GM23338 (cell line): ENCODE measurements around the gene KRT38. TPM values are rescaled to one million over a fixed set of nuclear protein-coding genes. Genes with fewer than 3 reads are reported as not detected.

Experiments
- ATAC-seq: fragments of 200-7000 bp; cut with Tn5 transposase; 3 replicates; pipeline ENCODE4 v1.9.1; 2020
- DNase-seq: peaks from one replicate; pipeline ENCODE4 v3.0.0-alpha.2; 2015; ENCODE audit warnings: low spot score
- H2AFZ ChIP-seq: fragments of 200-600 bp; sonication (generic); 2 replicates; pipeline ENCODE4 v1.8.0; 2016; ENCODE audit warnings: antibody characterized with exemption, mild to moderate bottlenecking, moderate library complexity
- H3F3A ChIP-seq: fragments of 200-600 bp; sonication (generic); replicated peaks from 2 replicates; pipeline ENCODE4 v1.8.0; 2017; ENCODE audit warnings: antibody characterized with exemption, mixed run types, low read depth
- H3K27ac ChIP-seq: fragments of 200-600 bp; sonication (generic); 2 replicates; pipeline ENCODE4 v1.6.1; 2016; ENCODE audit warnings: low read depth
- H3K27me3 ChIP-seq: fragments of 200-600 bp; sonication (generic); 2 replicates; pipeline ENCODE4 v1.8.0; 2016; ENCODE audit warnings: mild to moderate bottlenecking, mixed run types, moderate library complexity; ENCODE audit not compliant: insufficient read depth
- H3K36me3 ChIP-seq: fragments of 200-600 bp; sonication (generic); 2 replicates; pipeline ENCODE4 v1.8.0; 2016; ENCODE audit warnings: mild to moderate bottlenecking; ENCODE audit not compliant: insufficient read depth
- H3K4me1 ChIP-seq: fragments of 200-600 bp; sonication (generic); 2 replicates; pipeline ENCODE4 v1.8.0; 2016; ENCODE audit warnings: mild to moderate bottlenecking, moderate library complexity; ENCODE audit not compliant: insufficient read depth
- H3K4me2 ChIP-seq: fragments of 200-600 bp; sonication (generic); 2 replicates; pipeline ENCODE4 v1.7.1; 2017; ENCODE audit warnings: mixed run types
- H3K4me3 ChIP-seq: fragments of 200-600 bp; sonication (generic); 2 replicates; pipeline ENCODE4 v1.6.1; 2016; ENCODE audit warnings: mixed run types
- H3K79me2 ChIP-seq: fragments of 200-600 bp; sonication (generic); replicated peaks from 2 replicates; pipeline ENCODE4 v1.8.0; 2017; ENCODE audit warnings: mild to moderate bottlenecking; ENCODE audit not compliant: insufficient read depth
- H3K9me2 ChIP-seq: fragments of 200-600 bp; sonication (generic); 2 replicates; pipeline ENCODE4 v1.8.0; 2017; ENCODE audit not compliant: insufficient read depth
- H4K20me1 ChIP-seq: fragments of 200-600 bp; sonication (generic); replicated peaks from 2 replicates; pipeline ENCODE4 v1.8.0; 2017; ENCODE audit warnings: mild to moderate bottlenecking; ENCODE audit not compliant: insufficient read depth
- H3K27ac Mint-ChIP-seq: 2 replicates; pipeline ENCODE4 v1.8.0; 2020; ENCODE audit warnings: inconsistent platforms, mild to moderate bottlenecking, moderate library complexity, mixed read lengths
- H3K27me3 Mint-ChIP-seq: 3 replicates; pipeline ENCODE4 v1.8.0; 2022; ENCODE audit warnings: low read depth, mild to moderate bottlenecking, moderate library complexity, mixed read lengths, inconsistent platforms; ENCODE audit not compliant: insufficient read depth, poor library complexity
- H3K36me3 Mint-ChIP-seq: 3 replicates; pipeline ENCODE4 v1.8.0; 2021; ENCODE audit warnings: low read depth, mild to moderate bottlenecking, inconsistent platforms, moderate library complexity, mixed read lengths
- H3K4me1 Mint-ChIP-seq: 3 replicates; pipeline ENCODE4 v1.8.0; 2020; ENCODE audit warnings: mild to moderate bottlenecking, inconsistent platforms, mixed read lengths
- H3K4me3 Mint-ChIP-seq: 3 replicates; pipeline ENCODE4 v1.8.0; 2021; ENCODE audit warnings: moderate library complexity, mild to moderate bottlenecking, inconsistent platforms, mixed read lengths
- H3K9me3 Mint-ChIP-seq: 3 replicates; pipeline ENCODE4 v1.8.0; 2020; ENCODE audit warnings: moderate library complexity, mild to moderate bottlenecking, inconsistent platforms, mixed read lengths
- STAT1 ChIP-seq: IDR thresholded peaks from one replicate; pipeline ENCODE4 v1.6.1; 2016; ENCODE audit warnings: antibody characterized with exemption; ENCODE audit not compliant: unreplicated experiment
- ZNF331 ChIP-seq: fragments of 250-450 bp; sonication (Bioruptor Pico); IDR thresholded peaks from 2 replicates; pipeline ENCODE4 v1.5.0; 2020; ENCODE audit warnings: low read depth, mild to moderate bottlenecking, moderate library complexity
- polyA plus RNA-seq: library from polyadenylated mRNA; unstranded; fragments of >200 nt; fragmentation: Nextera tagmentation; extraction: Ambion mirVana; gene quantifications from 2 replicates; pipeline ENCODE4 v1.2.1, GENCODE V29; 2016
- total RNA-seq: library from RNA; depleted of rRNA; stranded (reverse); fragments of >200 nt; shearing (Covaris generic); gene quantifications from 2 replicates; pipeline ENCODE4 v1.2.3, GENCODE V29; 2014
- TF ChIP-seq, protein P1 (sequence below), 2 experiments: fragments of 200-600 bp in 1 of 2; sonication (generic) in 1 of 2; conservative IDR thresholded peaks; 2 replicates each; pipeline versions ENCODE4 v1.5.1 to v1.6.1; 2016 to 2017; ENCODE audit warnings: antibody characterized with exemption in 2 of 2, low read depth in 2 of 2, mild to moderate bottlenecking in 2 of 2, moderate library complexity in 1 of 2
- TF ChIP-seq, protein P2 (sequence below): fragments of 250-450 bp; sonication (Bioruptor Pico); IDR thresholded peaks from 2 replicates; pipeline ENCODE4 v1.5.0; 2020; ENCODE audit warnings: mild to moderate bottlenecking, moderate library complexity

Gene KRT38
- total and polyA plus RNA-seq, 2 experiments from 2014 or later, result not detected

DNA sequence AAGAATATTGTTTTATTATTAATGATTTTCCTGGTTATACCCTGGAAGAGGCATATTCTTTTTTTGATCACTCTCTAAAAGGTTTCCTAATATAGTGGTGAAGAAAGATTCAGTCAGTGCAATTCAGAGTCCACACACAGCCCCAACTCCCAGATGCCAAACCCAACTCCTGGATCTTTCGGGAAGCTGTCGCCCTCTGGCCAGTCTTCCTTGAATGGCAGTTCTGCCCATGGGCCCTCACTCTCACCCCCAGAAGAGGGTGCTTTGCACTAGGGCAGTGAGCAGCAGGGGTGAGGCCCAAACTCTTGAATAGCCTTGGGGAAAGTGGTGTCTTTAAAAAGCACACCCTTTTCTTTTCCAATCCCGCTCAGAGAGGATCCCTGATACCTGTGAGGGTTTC is 15.4 kb upstream of the KRT38 start:
- H3K4me3 Mint-ChIP-seq, result no peak overlapping the region
- H3K36me3 Mint-ChIP-seq, result no peaks in the 10 kb centered on the region; the same call in 2 of the 3 replicates
- Histone ChIP-seq H4K20me1 (no peaks in the 10 kb centered on the region), H3F3A (no peaks in the 10 kb centered on the region), H3K4me1 (no peaks in the 10 kb centered on the region), H3K27me3 (no peaks in the 10 kb centered on the region), H3K4me3 (no peak overlapping the region), H3K36me3 (no peaks in the 10 kb centered on the region; the same call in 1 of the 2 replicates), H3K9me2 (no peaks in the 10 kb centered on the region), H3K79me2 (no peaks in the 10 kb centered on the region), H2AFZ (no peak overlapping the region), H3K27ac (no peak overlapping the region), H3K4me2 (no peak overlapping the region)
- H3K27ac Mint-ChIP-seq, result no peak overlapping the region
- ATAC-seq (peak; percentile 77), DNase-seq (peak; percentile 22)
- H3K9me3 Mint-ChIP-seq, result peaks cover 11% of the 10 kb centered on the region; the same call in 2 of the 3 replicates
- TF ChIP-seq, protein P1, sequence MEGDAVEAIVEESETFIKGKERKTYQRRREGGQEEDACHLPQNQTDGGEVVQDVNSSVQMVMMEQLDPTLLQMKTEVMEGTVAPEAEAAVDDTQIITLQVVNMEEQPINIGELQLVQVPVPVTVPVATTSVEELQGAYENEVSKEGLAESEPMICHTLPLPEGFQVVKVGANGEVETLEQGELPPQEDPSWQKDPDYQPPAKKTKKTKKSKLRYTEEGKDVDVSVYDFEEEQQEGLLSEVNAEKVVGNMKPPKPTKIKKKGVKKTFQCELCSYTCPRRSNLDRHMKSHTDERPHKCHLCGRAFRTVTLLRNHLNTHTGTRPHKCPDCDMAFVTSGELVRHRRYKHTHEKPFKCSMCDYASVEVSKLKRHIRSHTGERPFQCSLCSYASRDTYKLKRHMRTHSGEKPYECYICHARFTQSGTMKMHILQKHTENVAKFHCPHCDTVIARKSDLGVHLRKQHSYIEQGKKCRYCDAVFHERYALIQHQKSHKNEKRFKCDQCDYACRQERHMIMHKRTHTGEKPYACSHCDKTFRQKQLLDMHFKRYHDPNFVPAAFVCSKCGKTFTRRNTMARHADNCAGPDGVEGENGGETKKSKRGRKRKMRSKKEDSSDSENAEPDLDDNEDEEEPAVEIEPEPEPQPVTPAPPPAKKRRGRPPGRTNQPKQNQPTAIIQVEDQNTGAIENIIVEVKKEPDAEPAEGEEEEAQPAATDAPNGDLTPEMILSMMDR (conservative IDR thresholded peaks at IDR 0.05; ENCODE audit: low read depth in 2 of 2), result peak; percentile 35 to 69
- TF ChIP-seq, protein P2, sequence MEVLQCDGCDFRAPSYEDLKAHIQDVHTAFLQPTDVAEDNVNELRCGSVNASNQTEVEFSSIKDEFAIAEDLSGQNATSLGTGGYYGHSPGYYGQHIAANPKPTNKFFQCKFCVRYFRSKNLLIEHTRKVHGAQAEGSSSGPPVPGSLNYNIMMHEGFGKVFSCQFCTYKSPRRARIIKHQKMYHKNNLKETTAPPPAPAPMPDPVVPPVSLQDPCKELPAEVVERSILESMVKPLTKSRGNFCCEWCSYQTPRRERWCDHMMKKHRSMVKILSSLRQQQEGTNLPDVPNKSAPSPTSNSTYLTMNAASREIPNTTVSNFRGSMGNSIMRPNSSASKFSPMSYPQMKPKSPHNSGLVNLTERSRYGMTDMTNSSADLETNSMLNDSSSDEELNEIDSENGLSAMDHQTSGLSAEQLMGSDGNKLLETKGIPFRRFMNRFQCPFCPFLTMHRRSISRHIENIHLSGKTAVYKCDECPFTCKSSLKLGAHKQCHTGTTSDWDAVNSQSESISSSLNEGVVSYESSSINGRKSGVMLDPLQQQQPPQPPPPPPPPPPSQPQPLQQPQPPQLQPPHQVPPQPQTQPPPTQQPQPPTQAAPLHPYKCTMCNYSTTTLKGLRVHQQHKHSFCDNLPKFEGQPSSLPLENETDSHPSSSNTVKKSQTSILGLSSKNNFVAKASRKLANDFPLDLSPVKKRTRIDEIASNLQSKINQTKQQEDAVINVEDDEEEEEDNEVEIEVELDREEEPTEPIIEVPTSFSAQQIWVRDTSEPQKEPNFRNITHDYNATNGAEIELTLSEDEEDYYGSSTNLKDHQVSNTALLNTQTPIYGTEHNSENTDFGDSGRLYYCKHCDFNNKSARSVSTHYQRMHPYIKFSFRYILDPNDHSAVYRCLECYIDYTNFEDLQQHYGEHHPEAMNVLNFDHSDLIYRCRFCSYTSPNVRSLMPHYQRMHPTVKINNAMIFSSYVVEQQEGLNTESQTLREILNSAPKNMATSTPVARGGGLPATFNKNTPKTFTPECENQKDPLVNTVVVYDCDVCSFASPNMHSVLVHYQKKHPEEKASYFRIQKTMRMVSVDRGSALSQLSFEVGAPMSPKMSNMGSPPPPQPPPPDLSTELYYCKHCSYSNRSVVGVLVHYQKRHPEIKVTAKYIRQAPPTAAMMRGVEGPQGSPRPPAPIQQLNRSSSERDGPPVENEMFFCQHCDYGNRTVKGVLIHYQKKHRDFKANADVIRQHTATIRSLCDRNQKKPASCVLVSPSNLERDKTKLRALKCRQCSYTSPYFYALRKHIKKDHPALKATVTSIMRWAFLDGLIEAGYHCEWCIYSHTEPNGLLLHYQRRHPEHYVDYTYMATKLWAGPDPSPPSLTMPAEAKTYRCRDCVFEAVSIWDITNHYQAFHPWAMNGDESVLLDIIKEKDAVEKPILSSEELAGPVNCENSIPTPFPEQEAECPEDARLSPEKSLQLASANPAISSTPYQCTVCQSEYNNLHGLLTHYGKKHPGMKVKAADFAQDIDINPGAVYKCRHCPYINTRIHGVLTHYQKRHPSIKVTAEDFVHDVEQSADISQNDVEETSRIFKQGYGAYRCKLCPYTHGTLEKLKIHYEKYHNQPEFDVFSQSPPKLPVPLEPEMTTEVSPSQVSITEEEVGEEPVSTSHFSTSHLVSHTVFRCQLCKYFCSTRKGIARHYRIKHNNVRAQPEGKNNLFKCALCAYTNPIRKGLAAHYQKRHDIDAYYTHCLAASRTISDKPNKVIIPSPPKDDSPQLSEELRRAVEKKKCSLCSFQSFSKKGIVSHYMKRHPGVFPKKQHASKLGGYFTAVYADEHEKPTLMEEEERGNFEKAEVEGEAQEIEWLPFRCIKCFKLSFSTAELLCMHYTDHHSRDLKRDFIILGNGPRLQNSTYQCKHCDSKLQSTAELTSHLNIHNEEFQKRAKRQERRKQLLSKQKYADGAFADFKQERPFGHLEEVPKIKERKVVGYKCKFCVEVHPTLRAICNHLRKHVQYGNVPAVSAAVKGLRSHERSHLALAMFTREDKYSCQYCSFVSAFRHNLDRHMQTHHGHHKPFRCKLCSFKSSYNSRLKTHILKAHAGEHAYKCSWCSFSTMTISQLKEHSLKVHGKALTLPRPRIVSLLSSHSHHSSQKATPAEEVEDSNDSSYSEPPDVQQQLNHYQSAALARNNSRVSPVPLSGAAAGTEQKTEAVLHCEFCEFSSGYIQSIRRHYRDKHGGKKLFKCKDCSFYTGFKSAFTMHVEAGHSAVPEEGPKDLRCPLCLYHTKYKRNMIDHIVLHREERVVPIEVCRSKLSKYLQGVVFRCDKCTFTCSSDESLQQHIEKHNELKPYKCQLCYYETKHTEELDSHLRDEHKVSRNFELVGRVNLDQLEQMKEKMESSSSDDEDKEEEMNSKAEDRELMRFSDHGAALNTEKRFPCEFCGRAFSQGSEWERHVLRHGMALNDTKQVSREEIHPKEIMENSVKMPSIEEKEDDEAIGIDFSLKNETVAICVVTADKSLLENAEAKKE (CRISPR knock-in tag), result no peak
- no peaks in the 10 kb centered on the region for H3K4me1 Mint-ChIP-seq
- H3K27me3 Mint-ChIP-seq, result peaks cover 2% of the 10 kb centered on the region

DNA sequence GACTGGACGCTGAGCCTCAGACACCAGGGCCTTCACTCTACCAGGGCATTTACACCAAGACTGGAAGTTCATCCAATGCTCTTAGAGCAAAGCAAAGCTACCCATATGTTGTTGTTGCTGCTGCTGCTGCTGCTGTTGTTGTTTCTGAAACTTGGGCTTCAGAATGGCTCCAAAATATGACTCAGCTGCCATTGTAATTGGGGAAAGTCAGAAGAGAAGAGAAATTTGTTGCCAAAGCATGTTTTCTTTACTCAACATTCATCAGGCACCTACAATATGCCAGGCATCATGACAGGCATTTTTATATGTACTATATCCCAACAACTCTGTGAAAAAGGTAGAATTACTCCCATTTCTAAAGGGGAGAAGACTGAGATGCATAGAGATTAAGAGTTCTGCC is 14.5 kb upstream of the KRT38 start:
- DNase-seq (no peak), ATAC-seq (no peak)
- peaks cover 2% of the 10 kb centered on the region; the same call in 1 of the 3 replicates for H3K36me3 Mint-ChIP-seq
- Histone ChIP-seq H3K79me2 (no peaks in the 10 kb centered on the region), H2AFZ (no peak overlapping the region), H3K4me2 (no peak overlapping the region), H3K9me2 (no peaks in the 10 kb centered on the region), H3K36me3 (no peaks in the 10 kb centered on the region; the same call in 1 of the 2 replicates), H3K4me1 (no peaks in the 10 kb centered on the region), H4K20me1 (no peaks in the 10 kb centered on the region), H3F3A (no peaks in the 10 kb centered on the region), H3K4me3 (no peak overlapping the region), H3K27ac (no peak overlapping the region), H3K27me3 (no peaks in the 10 kb centered on the region)
- peaks cover 19% of the 10 kb centered on the region; the same call in 2 of the 3 replicates for H3K9me3 Mint-ChIP-seq
- H3K4me1 Mint-ChIP-seq, result no peaks in the 10 kb centered on the region
- no peak overlapping the region for H3K4me3 Mint-ChIP-seq
- peaks cover 2% of the 10 kb centered on the region for H3K27me3 Mint-ChIP-seq
- no peak overlapping the region for H3K27ac Mint-ChIP-seq
- TF ChIP-seq, protein P2 (CRISPR knock-in tag), result no peak
- no peak for TF ChIP-seq STAT1
- no peak for TF ChIP-seq ZNF331 (CRISPR knock-in tag)
